Ureter (tissue), 1 donor: Measurements from ENCODE around the gene ART5. TPM values are rescaled to one million over a fixed set of nuclear protein-coding genes. Genes with fewer than 3 reads are reported as not detected.

ENCODE experiments used
- DNase-seq: peaks from one replicate; pipeline ENCODE4 v3.0.0-alpha.2; 2020; ENCODE audit warnings: low spot score
- total RNA-seq: library from RNA; stranded (reverse); gene quantifications from one replicate; pipeline ENCODE4 v1.2.4, GENCODE V29; 2023
- donor health status: DM: yes; HTN: yes; CAD: no.

The ART5 gene, protein sequence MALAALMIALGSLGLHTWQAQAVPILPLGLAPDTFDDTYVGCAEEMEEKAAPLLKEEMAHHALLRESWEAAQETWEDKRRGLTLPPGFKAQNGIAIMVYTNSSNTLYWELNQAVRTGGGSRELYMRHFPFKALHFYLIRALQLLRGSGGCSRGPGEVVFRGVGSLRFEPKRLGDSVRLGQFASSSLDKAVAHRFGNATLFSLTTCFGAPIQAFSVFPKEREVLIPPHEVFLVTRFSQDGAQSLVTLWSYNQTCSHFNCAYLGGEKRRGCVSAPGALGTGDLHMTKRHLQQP
- total RNA-seq, result not detected

DNA sequence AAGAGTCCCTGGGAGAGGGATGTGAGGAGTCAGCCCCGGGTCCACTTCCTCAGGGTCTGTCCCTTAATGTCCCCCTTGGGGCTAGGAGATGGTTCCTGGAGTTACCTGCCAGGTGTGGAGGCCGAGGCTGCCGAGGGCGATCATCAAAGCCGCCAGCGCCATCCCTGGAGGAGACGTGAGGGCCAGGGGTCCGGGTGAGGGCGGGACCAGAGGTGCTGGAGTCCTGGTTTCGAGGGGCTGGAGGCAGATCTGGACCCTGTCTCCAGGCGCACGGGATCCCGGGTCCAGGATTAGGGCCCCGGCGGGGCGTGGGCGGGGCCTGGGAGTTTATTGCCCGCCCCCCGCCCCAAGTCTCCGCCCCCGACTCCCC, at the start of gene ART5:
Gene ART5 (minus strand): TSS at position 292 of the 370 bp plus-strand sequence. CDS start 130 bp downstream, at position 162.
- DNase-seq, result no peak

DNA sequence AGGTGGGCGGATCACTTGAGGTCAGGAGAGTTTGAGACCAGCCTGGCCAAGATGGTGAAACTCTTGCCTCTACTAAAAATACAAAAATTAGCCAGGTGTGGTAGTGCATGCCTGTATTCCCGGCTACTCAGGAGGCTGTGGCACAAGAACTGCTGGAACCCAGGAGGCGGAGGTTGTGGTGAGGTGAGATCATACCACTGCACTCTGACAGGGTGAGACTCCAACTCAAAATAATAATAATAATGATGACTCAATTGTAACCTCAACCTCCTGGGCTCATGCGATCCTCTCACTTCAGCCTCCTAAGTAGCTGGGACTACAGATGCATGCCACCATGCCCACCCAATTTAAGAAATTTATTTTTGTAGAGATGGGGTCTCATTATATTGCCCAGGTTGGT, 45.0 kb upstream of the ART5 start:
- no peak for DNase-seq

DNA sequence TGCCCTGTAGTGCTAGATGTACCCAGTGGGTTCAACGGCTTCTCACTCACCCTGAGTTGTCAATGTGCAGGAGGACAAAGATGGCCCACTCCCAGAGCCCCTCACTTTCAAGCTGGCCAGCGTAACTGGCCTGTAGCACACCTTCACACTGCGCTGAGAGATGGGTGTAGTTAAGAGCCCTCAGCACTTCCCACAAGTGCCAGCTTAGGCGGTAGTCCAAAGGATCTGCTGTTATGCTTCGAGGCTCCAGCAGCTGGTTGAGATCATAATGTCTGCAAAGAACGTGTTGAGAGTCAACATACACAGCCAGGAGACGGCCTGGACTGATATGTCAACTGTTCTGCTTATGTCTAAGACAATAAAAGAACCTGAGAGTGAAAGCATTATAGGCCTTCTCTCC, 44.1 kb upstream of the ART5 start:
- DNase-seq, result no peak

DNA sequence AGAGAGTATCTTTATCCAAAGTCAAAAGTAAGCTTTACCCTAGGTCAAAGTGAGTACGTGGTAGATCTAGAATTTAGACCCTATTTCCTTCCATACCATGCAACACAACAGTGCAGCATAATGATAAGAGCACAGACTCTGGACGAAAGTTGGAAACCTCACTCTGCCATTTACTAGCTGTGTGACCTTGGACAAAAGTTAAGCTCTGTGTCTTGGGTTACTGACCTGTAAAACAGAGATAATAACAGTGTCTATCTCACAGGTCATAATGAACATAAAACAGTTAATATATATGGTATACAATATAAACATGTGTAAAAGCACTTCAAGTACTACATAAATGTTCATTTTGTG, 43.0 kb upstream of the ART5 start:
- no peak for DNase-seq

DNA sequence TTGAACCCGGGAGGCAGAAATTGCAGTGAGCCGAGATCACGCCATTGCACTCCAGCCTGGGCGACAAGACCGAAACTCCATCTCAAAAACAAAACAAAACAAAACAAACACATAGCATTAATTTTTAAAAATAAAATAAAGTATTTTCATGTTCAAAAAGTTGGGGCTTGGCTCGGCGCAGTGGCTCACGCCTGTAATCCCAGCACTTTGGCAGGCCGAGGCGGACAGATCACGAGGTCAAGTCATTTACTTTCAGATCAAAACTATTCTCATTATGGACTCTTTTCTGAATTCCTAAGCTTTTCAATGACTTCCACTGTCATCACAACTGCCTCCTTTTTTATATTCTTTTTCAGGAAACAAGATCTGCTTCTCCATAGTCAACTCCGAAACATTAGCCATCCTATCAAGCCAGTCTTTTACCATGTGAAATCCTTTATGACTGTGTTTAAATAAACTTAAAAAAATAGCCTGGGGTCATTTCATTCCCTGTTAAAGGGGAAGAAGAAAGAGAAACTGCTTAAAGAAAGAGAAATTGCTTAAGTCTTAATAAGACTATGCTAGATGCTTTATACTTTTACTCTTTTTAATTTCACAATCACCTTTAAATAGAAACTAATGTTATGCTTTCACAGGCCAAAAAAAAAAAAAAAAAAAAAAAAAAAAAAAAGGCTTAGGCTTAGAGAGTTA, 42.5 kb upstream of the ART5 start:
- DNase-seq, result no peak

DNA sequence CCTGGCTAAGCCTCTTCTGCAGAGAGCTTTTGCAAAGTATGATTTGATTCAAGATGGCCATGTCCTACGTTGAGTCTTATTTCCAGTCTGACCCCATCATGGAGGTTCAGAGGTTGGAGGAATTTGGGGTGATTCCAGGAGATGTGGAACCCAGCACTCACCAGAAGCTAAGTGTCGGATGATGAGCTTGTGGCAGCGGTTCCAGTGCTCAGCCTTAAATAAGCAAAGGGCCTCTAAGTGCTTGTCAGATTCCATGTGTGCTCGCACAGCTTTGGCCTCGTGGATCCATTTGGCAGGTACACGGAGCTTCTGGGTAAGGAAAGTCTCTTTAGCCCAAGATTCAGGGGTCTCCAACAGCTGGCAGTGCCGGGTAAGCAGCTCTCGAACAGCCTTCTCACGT, 41.2 kb upstream of the ART5 start:
- DNase-seq, result no peak

DNA sequence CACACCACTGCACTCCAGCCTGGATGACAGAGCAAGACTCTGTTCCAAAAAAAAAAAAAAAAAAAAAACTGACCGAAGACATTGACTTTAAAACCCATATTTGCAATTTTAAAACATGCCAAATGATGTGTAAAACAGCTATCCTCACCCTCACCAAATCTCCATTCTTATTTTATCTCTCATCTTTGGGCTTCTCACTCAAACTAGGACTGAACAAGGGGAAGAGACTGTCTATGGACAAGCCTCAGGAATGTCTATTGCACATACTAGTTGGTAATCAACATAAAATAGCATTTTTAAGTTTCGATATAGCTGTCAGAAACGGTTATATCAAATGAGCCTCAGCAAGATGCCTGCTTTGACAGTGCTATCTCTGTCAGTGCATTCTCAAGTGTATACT, 37.3 kb upstream of the ART5 start:
- no peak for DNase-seq

DNA sequence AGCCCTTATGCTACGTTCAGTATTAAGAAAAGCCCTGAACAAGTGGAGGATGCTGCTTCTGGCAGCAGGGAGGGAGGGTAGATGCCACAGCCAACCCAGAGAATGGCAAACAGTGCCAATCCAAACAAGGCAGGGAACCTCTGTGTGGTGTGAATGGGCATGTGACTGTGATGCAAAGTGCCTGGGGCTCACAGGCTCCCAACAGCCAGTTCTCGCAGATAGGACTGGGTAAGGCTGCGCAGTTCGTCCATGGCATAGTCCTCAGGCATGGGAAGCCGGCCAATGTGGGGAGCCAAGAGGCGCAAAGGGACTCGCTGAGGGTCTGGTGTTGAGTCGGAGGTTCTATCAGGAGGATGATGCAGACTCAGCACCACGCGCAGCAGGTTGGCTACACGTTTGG, 34.2 kb upstream of the ART5 start:
- DNase-seq, result no peak

DNA sequence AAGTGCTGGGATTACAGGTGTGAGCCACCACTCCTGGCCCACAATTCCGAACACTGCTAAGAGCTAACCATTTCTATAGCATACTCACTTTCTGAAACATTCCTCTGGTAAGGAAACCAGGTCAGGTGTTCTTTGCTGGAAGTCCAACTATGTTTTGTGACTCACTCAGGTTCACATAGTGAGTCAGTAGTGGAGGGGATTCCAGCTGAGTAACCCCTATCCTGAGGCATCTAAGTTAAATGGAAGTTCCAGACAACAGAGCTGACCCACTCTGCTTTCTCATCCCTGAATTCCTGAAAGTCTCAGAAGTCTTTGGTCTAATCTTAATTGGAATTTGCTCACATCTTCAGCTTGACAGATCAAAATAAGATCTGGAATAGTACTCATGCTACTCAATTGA, 32.4 kb upstream of the ART5 start:
- DNase-seq, result no peak

DNA sequence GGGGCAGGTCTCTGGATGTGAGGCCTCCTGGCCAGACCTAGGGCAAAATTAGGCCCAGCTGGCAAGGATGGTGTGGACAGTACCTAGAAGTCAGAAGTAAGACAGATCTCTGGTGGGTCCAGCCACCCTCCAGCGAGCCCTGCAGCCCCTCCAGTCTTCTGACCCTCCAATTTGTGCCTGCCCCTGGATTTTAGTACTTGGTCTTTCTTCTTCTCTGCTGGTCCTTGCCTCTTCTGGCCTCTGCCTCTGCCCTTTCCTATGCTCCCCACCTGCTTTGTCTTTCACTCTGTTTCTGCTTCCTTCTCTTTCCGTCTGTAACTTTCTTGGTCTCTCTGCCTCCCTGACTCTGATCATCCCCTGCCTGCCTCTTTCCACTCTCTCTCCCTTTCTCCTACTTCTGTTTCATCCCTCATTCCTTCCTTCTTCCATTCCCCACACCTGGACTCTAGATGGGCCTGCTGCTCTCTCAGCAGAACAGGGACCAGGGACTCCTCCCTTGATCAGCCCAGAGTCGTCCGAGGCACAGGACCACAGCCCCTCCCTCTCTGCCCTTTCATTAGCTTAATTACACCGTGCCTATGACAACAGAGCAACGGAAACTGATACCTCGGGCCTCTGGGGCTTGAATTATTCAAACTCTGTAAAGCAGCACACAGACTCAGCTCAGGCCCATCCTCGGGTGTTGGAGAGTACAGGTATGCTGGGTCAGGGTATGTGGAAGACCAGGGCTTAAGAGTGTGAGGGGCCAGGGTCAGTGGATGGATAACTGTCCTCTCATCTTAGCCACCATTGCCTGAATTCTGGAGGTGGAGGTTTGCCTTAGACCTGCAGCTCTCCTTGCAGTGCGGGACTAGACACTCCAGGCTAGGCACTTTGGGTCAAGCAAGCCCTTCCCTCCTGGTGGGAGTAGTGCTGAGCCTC, 29.8 kb upstream of the ART5 start, which contains the start of gene CHRNA10:
Gene CHRNA10 (minus strand): TSS at position 51 of the 921 bp plus-strand sequence. CDS start 72 bp downstream, outside the sequence.
- no peak for DNase-seq

DNA sequence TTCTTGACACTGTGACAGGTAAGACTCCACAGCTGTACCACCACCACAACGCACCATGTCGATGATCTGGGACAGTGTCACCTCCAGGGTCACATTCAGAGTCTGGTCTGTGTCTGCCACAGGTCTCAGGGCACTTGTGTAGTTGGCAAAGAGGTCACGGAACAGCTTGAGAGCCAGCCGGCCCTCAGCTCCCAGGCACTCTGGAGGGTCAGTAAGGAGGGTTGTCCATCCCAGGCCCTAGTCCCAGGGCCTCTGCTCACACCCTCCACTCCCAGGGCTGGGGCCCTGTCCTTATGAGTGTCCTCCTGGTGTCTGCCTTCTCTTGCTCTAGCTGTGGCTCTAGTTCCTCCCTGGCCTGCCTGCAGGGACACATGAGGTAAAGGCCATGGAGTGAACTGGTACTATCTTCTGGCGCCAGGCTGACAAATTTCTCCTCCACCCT, 28.0 kb upstream of the ART5 start:
- no peak for DNase-seq

DNA sequence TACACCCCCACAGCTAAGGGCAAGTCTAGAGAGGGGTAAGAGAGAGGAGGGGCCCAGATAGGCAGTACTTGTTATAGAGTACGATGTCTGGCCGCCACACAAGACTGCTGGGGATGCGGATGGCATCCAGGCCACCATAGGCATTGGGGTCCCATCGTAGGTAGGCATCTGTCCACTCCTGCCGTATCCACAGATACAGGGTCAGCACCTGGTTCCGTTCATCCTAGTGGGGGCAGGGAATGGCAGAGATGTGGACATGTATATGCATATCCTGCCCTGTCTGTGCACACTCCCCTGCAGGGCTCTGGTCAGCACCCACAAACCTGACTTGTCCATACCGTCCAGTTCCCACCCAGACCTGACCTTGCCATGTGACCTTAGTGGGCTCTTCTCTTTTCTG, 27.3 kb upstream of the ART5 start:
- no peak for DNase-seq

DNA sequence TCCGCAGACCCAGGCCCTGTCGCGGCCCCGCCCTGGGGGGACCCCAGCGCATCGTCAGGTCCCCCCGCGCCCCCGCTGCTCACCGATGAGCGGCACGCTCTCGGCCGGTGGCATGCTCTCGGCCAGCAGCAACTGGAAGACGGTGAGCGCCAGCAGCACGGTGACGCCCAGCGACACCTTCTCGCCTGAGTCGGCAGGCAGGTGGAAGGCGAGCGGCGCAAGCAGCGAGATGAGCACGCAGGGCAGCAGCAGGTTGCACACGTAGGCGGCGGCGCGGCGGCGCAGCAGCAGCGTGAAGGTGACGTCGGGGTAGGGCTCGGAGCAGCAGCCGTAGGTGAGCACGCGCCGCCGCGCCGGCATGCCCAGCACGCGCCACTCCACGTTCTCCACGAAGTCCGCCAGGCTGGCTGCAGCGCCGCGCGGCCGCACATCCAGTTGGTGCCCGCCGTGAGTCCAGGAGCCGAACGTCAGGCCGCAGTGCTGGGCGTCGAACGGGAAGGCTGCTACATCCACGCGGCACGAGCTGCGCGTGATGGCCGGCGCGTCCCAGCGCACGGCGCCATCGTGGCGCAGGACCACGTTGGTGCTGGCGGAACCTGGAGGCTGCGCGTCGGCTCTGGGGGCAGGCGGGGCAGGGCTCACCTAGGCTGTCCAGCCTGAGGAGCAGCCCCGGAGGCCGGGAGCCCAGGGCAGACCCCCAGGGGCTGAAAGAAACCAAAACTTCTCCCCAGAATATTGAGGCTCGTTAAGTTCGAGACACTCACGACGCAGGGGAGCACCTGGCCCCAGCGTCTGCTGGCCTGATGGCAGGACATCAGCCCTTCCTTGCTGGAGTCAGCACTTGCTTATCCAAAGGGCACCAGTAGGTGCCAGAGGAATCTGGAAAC, 25.6 kb upstream of the ART5 start:
- no peak for DNase-seq

DNA sequence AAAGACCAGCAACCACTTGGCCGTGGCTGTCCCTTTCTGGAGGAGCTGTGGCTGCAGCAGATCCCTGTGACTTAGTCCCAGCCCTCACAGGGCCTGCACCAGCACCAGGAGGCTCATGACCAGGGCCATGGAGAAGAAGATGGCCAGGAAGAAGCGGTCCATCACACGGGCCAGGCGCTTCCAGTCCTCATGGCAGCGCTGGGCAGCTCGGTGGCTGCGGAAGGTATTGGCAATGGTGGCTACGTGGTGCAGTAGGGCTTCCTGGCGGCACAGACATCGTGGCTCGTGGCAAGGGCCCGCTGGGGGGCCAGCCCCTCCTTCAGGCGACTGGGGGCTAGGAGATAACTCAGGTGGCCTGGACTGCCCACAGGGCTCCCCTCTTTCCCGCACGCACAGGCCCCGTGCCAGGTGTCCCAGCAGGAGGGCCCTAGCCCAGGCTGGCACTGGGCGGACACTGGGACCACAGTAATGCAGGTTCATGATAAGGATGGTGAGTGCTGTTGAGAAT, 24.3 kb upstream of the ART5 start:
- no peak for DNase-seq

DNA sequence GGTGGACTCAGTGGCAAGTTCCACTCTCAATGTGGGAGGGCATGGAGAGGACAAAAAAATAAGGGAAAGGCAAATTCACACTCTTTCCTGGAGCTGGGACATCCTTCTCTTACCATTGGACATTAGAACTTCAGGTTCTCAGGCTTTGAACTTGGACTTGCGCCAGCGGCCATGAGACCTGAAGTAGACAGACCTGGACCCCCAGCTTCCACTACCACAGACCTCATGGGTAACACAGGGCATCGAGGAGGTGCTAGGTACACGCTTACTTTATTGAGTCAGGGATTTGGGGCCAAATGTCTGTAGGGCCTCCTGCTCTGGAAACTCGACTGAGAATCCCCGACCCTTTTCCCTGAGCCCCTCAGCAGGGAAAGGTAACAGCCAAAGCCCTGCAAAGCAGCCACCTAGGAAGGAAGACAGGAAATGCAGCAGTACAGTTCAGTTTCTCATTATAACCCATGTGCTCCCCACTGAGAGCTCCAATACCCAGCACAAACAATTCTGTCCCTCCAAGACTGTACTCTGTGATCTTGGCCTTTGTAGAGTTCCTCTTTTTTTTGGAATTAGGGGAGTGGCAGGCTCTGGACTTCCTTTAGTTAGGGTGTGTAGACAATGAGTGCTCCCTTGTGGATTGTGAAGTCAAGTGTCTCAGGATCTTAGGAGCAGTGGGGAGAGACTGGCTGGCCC, 23.7 kb upstream of the ART5 start:
- no peak for DNase-seq

DNA sequence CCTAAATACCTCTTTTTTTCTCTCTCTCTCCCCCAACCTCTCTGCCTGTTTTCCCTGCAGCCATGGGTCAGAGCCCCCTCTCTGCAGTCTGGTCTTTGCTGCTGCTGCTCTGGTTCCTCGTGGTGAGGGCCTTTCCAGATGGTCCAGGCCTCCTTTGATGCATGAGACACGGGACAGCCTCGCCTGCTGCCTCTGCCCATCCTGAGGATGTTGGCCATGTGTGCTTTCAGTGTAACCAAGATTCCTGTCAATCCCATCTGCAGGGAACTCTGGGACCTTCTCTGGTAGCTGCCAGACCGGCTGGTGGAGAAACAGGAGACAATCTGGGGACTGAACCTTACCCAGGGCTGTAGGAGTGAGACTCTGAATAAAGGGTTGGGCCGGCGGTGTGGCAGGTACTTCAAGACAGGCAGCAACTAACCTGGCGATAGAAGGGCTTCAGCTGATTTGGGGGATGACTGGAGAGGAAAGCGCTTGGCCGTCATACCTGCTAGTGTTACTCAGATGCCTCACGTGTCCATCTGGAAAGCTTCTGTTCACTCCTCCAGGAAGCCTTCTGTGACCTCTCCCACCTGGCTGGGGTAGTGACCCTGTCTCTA, 22.3 kb upstream of the ART5 start:
- DNase-seq, result no peak

DNA sequence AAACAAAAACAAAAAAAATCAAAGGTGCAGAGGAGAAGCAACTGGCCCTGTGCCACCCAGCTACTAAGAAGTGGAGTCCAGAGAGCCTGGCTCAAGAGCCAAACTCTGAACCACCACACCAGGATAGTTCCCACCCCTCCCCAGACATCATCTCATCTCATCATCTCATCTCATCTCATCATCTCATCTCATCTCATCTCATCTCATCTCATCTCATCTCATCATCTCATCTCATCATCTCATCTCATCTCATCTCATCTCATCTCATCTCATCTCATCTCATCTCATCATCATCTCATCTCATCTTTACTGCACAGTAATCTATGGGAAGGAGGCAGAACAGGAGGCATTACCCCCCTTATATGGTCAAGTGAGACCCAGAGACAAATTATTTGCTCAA, 21.1 kb upstream of the ART5 start:
- no peak for DNase-seq

DNA sequence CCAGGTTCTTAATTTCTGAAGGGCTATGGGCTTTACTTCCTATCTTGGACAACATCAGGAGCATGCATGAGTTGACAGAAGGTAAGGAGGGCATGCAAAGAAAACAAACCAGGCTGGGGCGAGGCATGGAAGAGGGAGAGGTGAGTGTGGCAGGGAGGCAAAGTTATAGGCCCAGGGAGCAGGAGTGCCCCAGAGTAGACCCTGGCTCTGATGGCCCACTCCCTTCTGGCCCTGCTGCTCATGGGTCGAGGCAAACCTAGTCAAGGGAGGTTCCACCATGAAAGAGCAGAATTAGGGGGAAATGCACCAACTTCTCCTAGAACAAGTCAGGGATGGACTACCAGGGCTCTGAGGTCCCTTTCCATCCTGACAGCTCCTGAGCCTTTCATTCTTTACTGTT, 19.2 kb upstream of the ART5 start:
- no peak for DNase-seq

DNA sequence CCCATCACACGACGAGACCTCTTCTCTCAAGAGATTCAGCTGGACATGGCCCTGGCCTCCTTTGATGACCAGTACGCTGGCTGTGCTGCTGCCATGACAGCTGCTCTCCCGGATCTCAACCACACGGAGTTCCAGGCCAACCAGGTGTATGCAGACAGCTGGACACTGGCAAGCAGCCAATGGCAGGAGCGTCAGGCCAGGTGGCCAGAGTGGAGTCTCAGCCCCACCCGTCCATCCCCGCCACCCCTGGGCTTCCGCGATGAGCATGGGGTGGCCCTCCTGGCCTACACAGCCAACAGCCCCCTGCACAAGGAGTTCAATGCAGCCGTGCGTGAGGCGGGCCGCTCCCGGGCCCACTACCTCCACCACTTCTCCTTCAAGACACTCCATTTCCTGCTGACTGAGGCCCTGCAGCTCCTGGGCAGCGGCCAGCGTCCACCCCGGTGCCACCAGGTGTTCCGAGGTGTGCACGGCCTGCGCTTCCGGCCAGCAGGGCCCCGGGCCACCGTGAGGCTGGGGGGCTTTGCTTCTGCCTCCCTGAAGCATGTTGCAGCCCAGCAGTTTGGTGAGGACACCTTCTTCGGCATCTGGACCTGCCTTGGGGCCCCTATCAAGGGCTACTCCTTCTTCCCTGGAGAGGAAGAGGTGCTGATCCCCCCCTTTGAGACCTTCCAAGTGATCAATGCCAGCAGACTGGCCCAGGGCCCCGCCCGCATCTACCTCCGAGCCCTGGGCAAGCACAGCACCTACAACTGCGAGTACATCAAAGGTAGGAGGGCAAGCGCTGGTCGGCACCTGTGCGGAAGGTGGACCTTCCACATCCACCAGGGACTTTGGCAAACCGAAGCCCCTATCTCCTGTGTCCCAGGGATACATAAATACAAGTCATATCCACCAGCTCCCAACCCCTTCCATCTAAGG, 18.1 kb upstream of the ART5 start:
- DNase-seq, result no peak
